ENCODE results near the gene TMEM19.

TMEM19 gene

GRCh38 chr12:71685914-71686657, at the start of gene TMEM19:
TSS of gene TMEM19 (plus strand) at chr12:71686082. CDS start at chr12:71686681, 599 bp downstream.
- TF ChIP-seq, protein P1, sequence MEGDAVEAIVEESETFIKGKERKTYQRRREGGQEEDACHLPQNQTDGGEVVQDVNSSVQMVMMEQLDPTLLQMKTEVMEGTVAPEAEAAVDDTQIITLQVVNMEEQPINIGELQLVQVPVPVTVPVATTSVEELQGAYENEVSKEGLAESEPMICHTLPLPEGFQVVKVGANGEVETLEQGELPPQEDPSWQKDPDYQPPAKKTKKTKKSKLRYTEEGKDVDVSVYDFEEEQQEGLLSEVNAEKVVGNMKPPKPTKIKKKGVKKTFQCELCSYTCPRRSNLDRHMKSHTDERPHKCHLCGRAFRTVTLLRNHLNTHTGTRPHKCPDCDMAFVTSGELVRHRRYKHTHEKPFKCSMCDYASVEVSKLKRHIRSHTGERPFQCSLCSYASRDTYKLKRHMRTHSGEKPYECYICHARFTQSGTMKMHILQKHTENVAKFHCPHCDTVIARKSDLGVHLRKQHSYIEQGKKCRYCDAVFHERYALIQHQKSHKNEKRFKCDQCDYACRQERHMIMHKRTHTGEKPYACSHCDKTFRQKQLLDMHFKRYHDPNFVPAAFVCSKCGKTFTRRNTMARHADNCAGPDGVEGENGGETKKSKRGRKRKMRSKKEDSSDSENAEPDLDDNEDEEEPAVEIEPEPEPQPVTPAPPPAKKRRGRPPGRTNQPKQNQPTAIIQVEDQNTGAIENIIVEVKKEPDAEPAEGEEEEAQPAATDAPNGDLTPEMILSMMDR (IDR thresholded peaks at IDR 0.05; ENCODE audit: borderline replicate concordance, insufficient read depth, low read depth, low read length), result peak; percentile 26; the same call in 1 of the 2 replicates
- H3K4me3 ChIP-seq (ENCODE audit: low read depth, low read length), result peak within 1 kb of the TSS; percentile 94

DNA sequence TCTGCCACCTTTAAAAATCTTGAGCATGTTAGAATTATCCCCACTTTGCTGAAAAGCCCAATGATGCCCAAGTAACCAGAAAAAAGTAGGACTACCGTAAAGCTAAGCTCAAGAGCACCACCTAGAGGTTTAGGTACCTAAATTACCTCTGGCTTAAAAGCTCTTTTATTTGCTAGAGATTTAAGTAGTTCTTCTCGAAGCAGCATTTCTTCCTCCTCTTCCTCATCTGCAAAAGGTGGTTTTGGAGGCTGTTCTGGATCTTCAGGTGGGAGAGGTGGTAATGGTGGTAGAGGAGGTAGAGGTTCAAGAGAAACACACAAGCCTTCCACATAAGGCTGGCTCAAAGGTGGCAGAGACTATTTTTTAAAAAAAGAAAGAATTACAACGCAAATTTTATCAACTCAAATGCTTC, 49.2 kb upstream of the TMEM19 start:
- TF ChIP-seq, protein P1 (IDR thresholded peaks at IDR 0.05; ENCODE audit: borderline replicate concordance, insufficient read depth, low read depth, low read length), result peak; percentile 62
- no peak overlapping the region for H3K4me3 ChIP-seq (ENCODE audit: low read depth, low read length)

DNA sequence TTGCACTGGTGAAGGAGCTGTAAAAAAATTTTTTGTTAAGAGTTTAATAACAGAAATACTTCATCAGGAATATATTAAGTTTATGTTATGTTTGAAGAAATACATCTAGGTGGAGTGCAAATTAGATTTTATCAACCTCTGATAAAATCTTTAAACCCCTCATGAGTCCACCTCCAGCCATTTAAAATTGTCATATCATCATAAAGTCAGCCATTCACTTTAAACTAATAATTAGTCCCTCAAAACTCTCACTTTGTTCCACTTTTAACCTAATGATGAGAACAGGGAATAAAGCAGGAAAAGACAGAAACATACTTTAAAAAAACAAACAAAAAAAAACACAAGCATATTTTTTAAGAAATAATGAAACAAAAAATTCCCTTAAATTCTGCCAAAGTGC, 47.4 kb upstream of the TMEM19 start:
- TF ChIP-seq, protein P1 (IDR thresholded peaks at IDR 0.05; ENCODE audit: borderline replicate concordance, insufficient read depth, low read depth, low read length), result no peak
- H3K4me3 ChIP-seq (ENCODE audit: low read depth, low read length), result no peak overlapping the region

GRCh38 chr12:71639341-71639760, 46.5 kb upstream of the TMEM19 start:
- TF ChIP-seq, protein P1 (IDR thresholded peaks at IDR 0.05; ENCODE audit: borderline replicate concordance, insufficient read depth, low read depth, low read length), result peak; percentile 39
- no peak overlapping the region for H3K4me3 ChIP-seq (ENCODE audit: low read depth, low read length)

GRCh38 chr12:71640316-71640715, 45.6 kb upstream of the TMEM19 start:
- TF ChIP-seq, protein P1 (IDR thresholded peaks at IDR 0.05; ENCODE audit: borderline replicate concordance, insufficient read depth, low read depth, low read length), result no peak
- H3K4me3 ChIP-seq (ENCODE audit: low read depth, low read length), result no peak overlapping the region

- TF ChIP-seq, protein P1 (IDR thresholded peaks at IDR 0.05; ENCODE audit: borderline replicate concordance, insufficient read depth, low read depth, low read length), result no peak
- no peak overlapping the region for H3K4me3 ChIP-seq (ENCODE audit: low read depth, low read length)
These were observed 44.5 kb upstream of the TMEM19 start for GRCh38 chr12:71641390-71641789.

- H3K4me3 ChIP-seq (ENCODE audit: low read depth, low read length), result no peak overlapping the region
- TF ChIP-seq, protein P1 (IDR thresholded peaks at IDR 0.05; ENCODE audit: borderline replicate concordance, insufficient read depth, low read depth, low read length), result no peak
These were observed 43.6 kb upstream of the TMEM19 start for GRCh38 chr12:71642264-71642663.

All from GM12875 (cell line).